ENCODE results near the gene ADCY1. TPM values are rescaled to one million over a fixed set of nuclear protein-coding genes. Genes with fewer than 3 reads are reported as not detected.
"Not testable (repeated sequence)": the region's sequence is repeated elsewhere in the genome, so short reads cannot be mapped to it uniquely, and the experiment has no call there.

The ADCY1 gene
- total RNA-seq, 2 donors from 2014 or later = 0.14 to 0.85 TPM

DNA sequence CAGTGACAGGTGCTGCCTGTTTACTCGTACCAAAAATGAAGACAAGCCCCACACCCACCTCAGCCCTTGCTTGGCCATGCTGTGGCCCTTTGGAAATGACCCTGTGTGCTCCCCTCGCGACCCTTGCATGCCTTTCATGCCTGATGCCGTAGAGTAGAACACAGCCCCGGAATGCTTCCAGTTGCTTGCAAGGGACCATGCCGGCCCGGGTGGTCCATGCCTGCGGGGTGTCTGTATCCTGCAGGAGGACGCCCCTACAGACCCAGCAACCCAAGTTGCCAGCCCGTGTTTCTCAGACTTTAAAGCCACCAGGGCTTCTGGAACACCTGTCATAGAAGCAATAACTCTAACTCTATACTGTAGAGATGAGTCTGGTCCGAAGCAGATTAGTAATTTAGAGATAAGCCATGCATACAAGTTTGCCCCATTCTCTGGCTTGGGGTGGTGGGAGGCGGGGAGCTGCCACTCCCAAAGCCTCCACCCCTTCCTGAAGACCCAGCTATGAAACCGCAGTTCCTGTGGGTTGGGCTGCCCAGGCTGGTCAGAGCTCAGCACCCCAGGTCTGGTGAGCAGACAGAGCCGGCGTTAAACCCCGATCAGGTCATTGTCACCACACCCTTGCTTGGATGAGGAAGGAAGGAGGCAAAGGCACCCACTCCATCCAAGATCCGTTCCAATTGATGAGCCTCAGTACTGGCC, 143.5 kb downstream of the ADCY1 start:
- no peak for DNase-seq (ENCODE audit: low spot score)

DNA sequence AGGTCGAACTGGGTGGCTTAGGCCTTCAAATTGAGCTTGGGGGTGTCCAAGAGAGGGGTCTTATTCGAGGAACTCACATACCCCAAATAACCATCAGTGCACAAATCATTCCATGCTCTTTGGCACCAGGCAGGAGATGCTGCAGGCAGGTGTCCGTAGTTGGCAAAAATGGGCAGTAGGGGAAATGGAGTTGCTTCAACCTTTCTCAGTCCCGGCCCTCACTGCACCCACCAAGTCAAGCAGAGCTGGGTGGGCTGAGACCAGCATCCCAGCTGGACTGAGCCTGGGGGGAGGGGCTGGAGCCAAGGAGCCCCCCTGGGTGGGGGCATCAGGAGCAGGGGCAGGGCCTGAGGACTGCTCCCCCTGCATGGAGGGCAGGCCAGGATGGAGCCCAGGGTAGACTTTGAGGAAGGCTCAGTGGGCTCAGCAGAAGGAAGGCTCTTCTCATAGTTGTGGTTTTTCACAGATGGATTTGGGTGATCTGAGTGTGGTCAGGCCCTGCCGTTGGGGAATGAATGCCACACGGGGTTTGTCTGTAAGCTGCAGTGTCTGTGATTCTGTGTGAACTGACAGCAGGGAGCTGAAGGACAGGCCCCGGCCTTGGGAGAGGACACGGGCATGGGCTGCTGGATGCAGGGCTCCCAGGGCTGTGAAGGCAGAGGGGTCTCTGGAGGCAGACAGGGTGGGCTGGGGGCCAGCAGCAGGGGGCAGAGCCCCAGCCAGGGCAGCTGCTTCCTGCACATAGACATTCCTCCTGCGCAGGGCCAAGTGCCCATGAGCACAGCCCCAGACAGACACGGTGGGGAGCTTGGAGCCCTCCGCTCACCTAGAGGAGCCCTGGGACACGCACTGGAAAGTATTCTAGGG, 144.5 kb downstream of the ADCY1 start:
- TF ChIP-seq, protein P1, sequence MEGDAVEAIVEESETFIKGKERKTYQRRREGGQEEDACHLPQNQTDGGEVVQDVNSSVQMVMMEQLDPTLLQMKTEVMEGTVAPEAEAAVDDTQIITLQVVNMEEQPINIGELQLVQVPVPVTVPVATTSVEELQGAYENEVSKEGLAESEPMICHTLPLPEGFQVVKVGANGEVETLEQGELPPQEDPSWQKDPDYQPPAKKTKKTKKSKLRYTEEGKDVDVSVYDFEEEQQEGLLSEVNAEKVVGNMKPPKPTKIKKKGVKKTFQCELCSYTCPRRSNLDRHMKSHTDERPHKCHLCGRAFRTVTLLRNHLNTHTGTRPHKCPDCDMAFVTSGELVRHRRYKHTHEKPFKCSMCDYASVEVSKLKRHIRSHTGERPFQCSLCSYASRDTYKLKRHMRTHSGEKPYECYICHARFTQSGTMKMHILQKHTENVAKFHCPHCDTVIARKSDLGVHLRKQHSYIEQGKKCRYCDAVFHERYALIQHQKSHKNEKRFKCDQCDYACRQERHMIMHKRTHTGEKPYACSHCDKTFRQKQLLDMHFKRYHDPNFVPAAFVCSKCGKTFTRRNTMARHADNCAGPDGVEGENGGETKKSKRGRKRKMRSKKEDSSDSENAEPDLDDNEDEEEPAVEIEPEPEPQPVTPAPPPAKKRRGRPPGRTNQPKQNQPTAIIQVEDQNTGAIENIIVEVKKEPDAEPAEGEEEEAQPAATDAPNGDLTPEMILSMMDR (IDR thresholded peaks at IDR 0.05) = no peak
- Histone ChIP-seq H3K4me1 (ENCODE audit: control insufficient read depth in 1 of 2, low read depth in 2 of 2) (no peaks in the 10 kb centered on the region), H3K9me3 (no peaks in the 10 kb centered on the region), H3K27me3 (replicated peaks; ENCODE audit: insufficient read depth) (no peaks in the 10 kb centered on the region), H3K36me3 (no peaks in the 10 kb centered on the region), H3K27ac (no peak overlapping the region), H3K4me3 (no peak overlapping the region)
- no peak for ATAC-seq (ENCODE audit: insufficient number of reproducible peaks, low FRiP score, low read depth)
- DNase-seq (ENCODE audit: low spot score) = no peak

More for the DNA sequence above, 143.5 kb downstream of the ADCY1 start:
- H3K36me3 ChIP-seq = no peaks in the 10 kb centered on the region
- H3K4me3 ChIP-seq = no peak overlapping the region
- no peak for ATAC-seq (ENCODE audit: insufficient number of reproducible peaks, low FRiP score, low read depth)
- H3K4me1 ChIP-seq (ENCODE audit: control insufficient read depth in 1 of 2, low read depth in 2 of 2) = no peaks in the 10 kb centered on the region
- no peak overlapping the region for H3K27ac ChIP-seq
- H3K9me3 ChIP-seq = no peaks in the 10 kb centered on the region
- H3K27me3 ChIP-seq (replicated peaks; ENCODE audit: insufficient read depth) = no peaks in the 10 kb centered on the region
- TF ChIP-seq, protein P1 (IDR thresholded peaks at IDR 0.05) = no peak

DNA sequence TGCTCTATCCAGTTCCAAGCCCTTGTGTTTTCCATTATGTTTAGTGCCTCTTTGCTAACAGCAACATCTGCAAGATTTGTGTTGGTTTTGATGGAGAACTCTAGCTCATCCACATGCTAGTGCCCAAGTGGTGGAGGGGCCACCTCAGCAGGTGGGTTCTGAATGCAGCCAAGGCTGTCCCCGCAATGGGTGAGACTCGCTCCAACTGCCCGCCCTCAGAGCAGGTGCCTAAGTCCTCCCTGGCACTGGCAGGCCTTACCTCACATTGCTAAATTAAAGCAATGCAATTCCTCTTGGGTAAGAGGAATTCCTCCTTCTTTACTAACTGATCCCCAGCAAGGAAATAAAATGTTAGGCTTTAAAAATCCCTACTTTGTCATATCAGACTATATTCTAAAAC, 146.8 kb downstream of the ADCY1 start:
- Histone ChIP-seq H3K36me3 (peaks cover 17% of the 10 kb centered on the region), H3K9me3 (no peaks in the 10 kb centered on the region), H3K4me3 (no peak overlapping the region), H3K4me1 (ENCODE audit: control insufficient read depth in 1 of 2, low read depth in 2 of 2) (no peaks in the 10 kb centered on the region), H3K27ac (no peak overlapping the region), H3K27me3 (replicated peaks; ENCODE audit: insufficient read depth) (no peaks in the 10 kb centered on the region)
- DNase-seq (ENCODE audit: low spot score) (no peak), ATAC-seq (ENCODE audit: insufficient number of reproducible peaks, low FRiP score, low read depth) (no peak)
- TF ChIP-seq, protein P1 (IDR thresholded peaks at IDR 0.05) = no peak

DNA sequence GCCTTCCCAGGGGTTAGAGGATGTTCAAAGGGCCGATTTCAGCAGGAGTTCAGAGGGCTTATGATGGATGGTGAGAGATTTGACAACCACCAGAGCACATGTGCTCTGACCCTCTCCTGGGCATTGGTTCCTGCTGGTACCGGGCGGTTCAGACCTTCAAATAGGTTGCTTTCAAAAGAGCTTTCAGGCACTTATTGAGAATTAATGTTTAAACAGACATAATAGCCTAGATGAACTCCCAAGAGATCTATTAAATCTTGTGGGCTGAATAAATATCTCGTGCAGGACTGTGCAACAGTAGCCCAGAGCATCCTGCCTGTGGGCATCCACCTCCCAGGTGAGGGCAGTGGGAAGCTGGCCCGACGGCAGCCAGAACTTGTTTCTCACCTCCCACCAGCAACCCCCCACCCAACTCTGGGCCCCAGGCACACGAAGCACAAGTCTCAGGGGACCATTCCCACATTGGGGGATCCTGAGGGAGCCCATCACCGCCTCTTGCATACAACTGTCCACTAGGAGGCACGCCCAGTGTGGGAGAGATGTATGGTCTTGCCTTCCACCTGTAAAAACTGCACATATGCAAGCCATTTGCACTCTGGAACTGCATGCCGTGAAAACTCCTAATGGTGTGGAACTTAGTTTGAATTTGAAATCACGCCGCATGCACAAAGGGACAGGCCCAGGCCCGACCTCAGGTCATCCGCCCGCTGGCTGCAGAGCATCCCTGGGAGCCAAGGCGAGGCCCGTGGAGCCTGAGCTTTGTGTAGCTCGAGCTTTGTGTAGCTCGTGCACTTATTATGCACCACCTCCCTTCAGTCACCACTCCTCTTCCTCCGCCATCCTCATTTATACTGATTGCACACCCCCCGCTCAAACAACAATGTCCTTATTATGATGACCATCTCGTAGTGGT, 147.8 kb downstream of the ADCY1 start:
- ATAC-seq (ENCODE audit: insufficient number of reproducible peaks, low FRiP score, low read depth) (no peak), DNase-seq (ENCODE audit: low spot score) (no peak)
- TF ChIP-seq, protein P1 (IDR thresholded peaks at IDR 0.05) = no peak
- Histone ChIP-seq H3K4me1 (ENCODE audit: control insufficient read depth in 1 of 2, low read depth in 2 of 2) (no peaks in the 10 kb centered on the region), H3K27ac (no peak overlapping the region), H3K4me3 (no peak overlapping the region), H3K36me3 (peaks cover 26% of the 10 kb centered on the region), H3K27me3 (replicated peaks; ENCODE audit: insufficient read depth) (no peaks in the 10 kb centered on the region), H3K9me3 (no peaks in the 10 kb centered on the region)

DNA sequence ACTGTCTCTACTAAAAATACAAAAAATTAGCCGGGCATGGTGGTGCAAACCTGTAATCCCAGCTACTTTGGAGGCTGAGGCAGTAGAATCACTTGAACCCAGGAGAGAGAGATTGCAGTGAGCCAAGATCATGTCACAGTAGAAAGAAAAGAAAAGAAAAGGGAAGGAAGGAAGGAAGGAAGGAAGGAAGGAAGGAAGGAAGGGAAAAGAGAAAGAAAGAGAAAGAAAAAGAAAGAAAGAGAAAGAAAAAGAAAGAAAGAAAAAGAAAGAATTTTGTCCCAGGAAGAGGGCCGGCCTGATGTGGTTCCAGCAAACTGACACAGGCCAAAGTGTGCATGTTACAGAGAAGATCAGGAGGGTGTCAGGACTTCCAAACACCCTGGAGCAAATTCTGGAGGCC, 151.1 kb downstream of the ADCY1 start:
- not testable (repeated sequence) for H3K4me3 ChIP-seq; H3K27me3 ChIP-seq (replicated peaks; ENCODE audit: insufficient read depth); H3K9me3 ChIP-seq; ATAC-seq (ENCODE audit: insufficient number of reproducible peaks, low FRiP score, low read depth); H3K4me1 ChIP-seq (ENCODE audit: control insufficient read depth in 1 of 2, low read depth in 2 of 2); DNase-seq (ENCODE audit: low spot score); H3K27ac ChIP-seq
- H3K36me3 ChIP-seq = peaks cover 37% of the 10 kb centered on the region

All from thoracic aorta (tissue), 2 donors.